ENCODE data around the gene IGSF3.
"Not testable (repeated sequence)": the region's sequence is repeated elsewhere in the genome, so short reads cannot be mapped to it uniquely, and the experiment has no call there.

IGSF3 gene

DNA sequence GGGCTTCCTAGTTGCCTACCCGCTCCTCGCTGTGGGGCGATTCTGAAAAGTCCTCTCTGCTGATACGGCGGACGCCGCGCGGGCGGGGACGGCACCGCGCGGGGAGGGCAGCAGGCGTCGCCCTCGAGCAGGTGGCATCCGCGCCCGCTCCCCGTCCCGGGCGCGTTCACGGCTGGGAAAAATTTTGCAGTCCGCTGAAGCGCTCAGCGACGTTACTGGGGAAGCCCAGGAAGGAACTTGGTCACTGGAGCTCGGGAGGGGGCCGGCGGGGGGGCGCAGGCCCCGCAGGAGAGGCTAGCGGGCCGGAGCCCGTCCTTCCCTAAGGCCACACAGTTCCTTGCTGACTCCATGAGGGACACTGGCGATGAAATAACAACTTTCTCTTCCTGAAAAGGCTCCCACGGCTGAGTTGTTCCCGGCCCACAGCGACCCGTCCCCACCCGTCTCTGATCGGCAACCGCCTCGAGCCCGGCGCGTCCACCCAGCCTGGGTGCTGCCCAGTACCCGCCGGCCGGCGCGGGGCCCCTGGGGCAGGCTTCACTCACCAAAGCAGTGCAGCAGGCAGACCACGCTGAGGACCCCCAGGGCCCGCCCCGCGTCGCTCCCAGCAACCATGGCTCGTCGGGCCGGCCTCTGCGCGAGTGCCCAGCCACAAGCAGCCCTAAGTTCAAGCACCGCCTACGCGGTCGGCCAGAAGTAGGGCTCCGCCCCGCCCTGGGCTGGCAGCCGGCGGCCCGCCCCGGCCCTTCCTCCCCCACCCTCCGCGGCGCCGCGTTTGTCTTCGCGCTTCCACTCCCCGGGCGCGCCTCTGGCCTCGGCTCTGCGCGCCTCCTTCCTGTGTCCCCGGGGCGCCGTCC lies 96.9 kb downstream of the IGSF3 start, which contains the start of gene CD58:
Gene CD58, minus strand, starts transcription at position 669 of the 857 bp plus-strand sequence. Its CDS starts 54 bp downstream, at position 615.
- Histone ChIP-seq H3K4me3 (ENCODE audit: low read length) (peak within 1 kb of the TSS; percentile 91), H3K36me3 (ENCODE audit: insufficient read depth, low read length) (no peaks in the 10 kb centered on the region), H3K9ac (ENCODE audit: low read depth, low read length) (peak within 1 kb of the TSS; percentile 81), H3K27ac (ENCODE audit: low read depth, low read length) (peak within 1 kb of the TSS; percentile 39), H3K27me3 (ENCODE audit: insufficient read depth, low read length) (peaks cover 12% of the 10 kb centered on the region), H3K4me1 (ENCODE audit: insufficient read depth, low read length) (peaks cover 6% of the 10 kb centered on the region; the same call in 1 of the 2 replicates), H3K9me3 (ENCODE audit: insufficient read depth, low read depth, low read length) (no peaks in the 10 kb centered on the region)
- under 1% methylated on average over 88 of the region's 90 CpGs for WGBS

DNA sequence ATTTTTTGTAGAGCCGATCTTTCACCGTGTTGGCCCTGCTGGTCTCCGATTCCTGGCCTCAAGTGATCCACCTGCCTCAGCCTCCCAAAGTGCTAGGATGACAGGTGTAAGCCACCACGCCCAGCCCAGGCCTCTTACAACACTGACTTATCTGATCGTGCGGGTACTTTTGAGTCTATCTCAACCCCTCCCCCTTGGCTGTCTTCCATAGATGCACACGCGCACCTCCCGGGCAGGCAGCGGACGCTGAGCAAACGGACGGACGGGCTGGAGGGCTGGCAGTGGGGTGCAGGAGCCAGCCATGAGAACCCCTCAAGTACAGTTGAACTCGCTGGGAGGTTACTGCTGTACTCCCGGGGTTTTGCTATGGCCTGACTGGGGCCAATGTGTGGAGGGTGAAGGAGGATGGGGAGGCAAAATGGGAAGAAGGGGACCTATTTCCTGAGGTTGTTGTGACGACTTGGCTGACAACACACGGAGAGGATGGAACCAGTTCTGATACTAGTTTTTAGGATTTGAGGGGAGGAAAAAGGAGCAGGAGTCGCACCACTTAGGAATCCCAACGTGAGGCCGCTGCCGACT lies 97.7 kb downstream of the IGSF3 start:
- H3K9ac ChIP-seq (ENCODE audit: low read depth, low read length) = peak overlapping the region; percentile 10; the same call in 1 of the 2 replicates
- WGBS = 61% methylated on average over 22 of the region's 22 CpGs
- no peak overlapping the region for H3K27ac ChIP-seq (ENCODE audit: low read depth, low read length)

DNA sequence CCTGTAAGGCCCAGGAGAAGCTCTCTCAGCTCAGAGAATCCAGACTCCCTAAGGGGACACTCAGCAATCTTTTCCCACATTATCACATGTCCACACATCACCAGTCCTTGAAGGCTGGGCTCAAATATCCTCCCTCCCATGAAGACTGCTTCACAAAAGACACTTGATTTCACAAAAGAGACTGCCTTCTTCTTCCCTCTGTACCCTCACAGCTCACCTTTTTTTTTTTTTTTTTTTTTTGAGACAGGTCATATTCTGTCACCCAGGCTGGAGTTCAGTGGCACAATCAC lies 98.2 kb downstream of the IGSF3 start:
- Histone ChIP-seq H3K27ac (ENCODE audit: low read depth, low read length) (no peak overlapping the region), H3K9me3 (ENCODE audit: insufficient read depth, low read depth, low read length) (no peaks in the 10 kb centered on the region), H3K36me3 (ENCODE audit: insufficient read depth, low read length) (no peaks in the 10 kb centered on the region), H3K4me3 (ENCODE audit: low read length) (no peak overlapping the region), H3K27me3 (ENCODE audit: insufficient read depth, low read length) (peaks cover 12% of the 10 kb centered on the region), H3K4me1 (ENCODE audit: insufficient read depth, low read length) (0 out of 2 replicates have a peak, but pooled peaks cover 6% of the 10 kb centered on the region), H3K9ac (ENCODE audit: low read depth, low read length) (no peak overlapping the region)

More for the DNA sequence above, 97.7 kb downstream of the IGSF3 start:
- peak overlapping the region; percentile 91 for H3K4me3 ChIP-seq (ENCODE audit: low read length)
- H3K27me3 ChIP-seq (ENCODE audit: insufficient read depth, low read length) = peaks cover 12% of the 10 kb centered on the region
- H3K36me3 ChIP-seq (ENCODE audit: insufficient read depth, low read length) = no peaks in the 10 kb centered on the region
- peaks cover 6% of the 10 kb centered on the region; the same call in 1 of the 2 replicates for H3K4me1 ChIP-seq (ENCODE audit: insufficient read depth, low read length)
- H3K9me3 ChIP-seq (ENCODE audit: insufficient read depth, low read depth, low read length) = no peaks in the 10 kb centered on the region

DNA sequence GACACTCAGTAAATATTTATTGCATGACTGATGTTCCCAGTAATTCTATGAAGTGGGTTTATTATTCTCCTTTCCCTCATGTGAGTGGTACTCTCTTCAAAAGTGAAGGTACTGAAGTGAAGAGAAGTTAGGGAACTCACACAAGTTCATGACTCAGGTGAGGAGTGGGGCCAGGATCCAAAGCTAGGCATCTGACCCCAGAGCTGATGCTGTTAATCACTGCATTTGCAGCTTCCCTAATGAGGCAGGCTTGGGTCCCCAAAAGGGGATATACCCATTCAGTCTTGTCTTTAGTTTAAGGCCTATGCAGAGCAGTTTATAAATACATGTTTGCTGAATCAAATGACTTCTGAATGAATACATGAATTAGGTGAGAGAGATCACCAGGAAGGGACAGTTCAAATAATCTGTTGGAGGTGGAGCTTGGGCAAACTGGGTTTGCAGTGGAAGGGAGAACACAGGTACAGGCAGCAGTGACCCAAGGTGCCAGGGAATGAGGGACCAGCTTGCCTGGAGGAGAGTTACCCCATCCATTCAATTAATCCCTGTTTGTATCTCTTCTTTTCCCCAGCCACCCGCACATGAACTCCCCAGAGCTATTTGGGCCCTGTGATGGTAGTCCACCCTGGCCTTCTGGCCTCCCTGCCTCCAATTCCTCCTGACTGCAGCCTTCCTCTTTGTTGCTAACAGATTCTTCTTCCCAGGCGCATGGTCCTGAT lies 98.7 kb downstream of the IGSF3 start:
- Histone ChIP-seq H3K4me3 (ENCODE audit: low read length) (no peak overlapping the region), H3K27me3 (ENCODE audit: insufficient read depth, low read length) (peaks cover 12% of the 10 kb centered on the region), H3K9ac (ENCODE audit: low read depth, low read length) (no peak overlapping the region), H3K36me3 (ENCODE audit: insufficient read depth, low read length) (no peaks in the 10 kb centered on the region), H3K9me3 (ENCODE audit: insufficient read depth, low read depth, low read length) (0 out of 2 replicates have a peak, but pooled peaks cover 2% of the 10 kb centered on the region), H3K4me1 (ENCODE audit: insufficient read depth, low read length) (0 out of 2 replicates have a peak, but pooled peaks cover 6% of the 10 kb centered on the region), H3K27ac (ENCODE audit: low read depth, low read length) (no peak overlapping the region)
- WGBS = 92% methylated on average over 2 of the region's 2 CpGs

DNA sequence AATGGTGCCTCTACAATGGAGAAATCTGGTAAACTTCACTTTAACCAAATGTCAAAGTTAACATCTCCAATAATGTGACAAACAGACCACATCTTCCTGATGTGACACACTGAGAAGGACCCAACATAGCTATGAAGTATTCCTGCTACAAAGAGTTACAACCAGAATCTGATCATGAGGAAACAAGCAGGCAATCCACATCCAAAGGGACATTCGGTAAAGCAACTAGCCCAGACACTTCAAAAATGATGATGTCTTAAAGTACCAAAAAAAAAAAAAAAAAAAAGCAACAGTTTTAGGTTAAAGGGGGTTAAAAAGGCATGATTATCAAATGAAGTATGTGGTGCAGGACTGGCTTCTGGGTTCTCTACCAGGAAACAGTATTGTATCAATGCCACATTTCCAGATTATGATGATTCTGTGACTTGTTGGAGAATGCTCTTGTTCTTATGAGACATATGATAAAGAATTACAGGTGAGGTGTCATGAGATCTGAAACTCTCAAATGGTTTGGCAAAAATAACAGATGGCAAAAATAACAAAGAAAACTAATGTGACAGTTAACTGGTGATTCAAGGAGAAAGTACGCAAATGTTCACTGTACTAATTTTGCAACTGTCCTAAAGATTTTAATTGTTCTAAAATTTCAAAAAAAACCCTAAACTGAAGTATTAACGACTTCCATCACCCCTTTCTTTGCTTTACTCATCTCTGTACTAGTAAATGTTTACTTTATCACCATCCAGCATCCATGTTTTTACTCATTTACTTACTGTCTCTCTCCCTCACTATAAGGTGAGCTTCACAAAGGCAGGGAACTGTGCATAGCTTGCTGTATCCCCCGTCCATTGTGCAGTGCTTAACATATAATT lies 99.5 kb downstream of the IGSF3 start:
- no peak overlapping the region for H3K27ac ChIP-seq (ENCODE audit: low read depth, low read length)
- peaks cover 12% of the 10 kb centered on the region for H3K27me3 ChIP-seq (ENCODE audit: insufficient read depth, low read length)
- no peaks in the 10 kb centered on the region for H3K36me3 ChIP-seq (ENCODE audit: insufficient read depth, low read length)
- 89% methylated on average over 4 of the region's 4 CpGs for WGBS
- 0 out of 2 replicates have a peak, but pooled peaks cover 4% of the 10 kb centered on the region for H3K9me3 ChIP-seq (ENCODE audit: insufficient read depth, low read depth, low read length)
- H3K9ac ChIP-seq (ENCODE audit: low read depth, low read length) = no peak overlapping the region
- no peak overlapping the region for H3K4me3 ChIP-seq (ENCODE audit: low read length)
- H3K4me1 ChIP-seq (ENCODE audit: insufficient read depth, low read length) = 0 out of 2 replicates have a peak, but pooled peaks cover 6% of the 10 kb centered on the region

DNA sequence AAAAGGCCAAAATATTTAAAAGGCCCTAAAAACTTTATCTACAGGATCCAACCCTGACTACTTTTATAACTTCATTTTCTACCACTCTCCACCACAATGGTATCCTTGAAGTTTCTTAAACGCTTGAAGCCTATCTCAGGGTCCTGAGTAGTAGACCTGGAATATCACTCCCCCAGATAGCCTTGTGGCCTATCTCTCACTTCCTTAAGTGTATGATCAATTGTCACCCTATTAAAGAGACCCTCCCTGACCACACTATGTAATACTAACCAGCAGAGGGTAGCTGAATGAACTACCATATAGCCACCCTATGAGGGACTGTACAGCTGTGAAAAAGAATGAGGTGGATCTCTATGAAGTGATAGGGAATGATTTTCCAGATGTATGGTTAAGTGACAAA lies 102.3 kb downstream of the IGSF3 start:
- H3K27me3 ChIP-seq (ENCODE audit: insufficient read depth, low read length) = no peaks in the 10 kb centered on the region
- no peak overlapping the region for H3K9ac ChIP-seq (ENCODE audit: low read depth, low read length)
- 0 out of 2 replicates have a peak, but pooled peaks cover 4% of the 10 kb centered on the region for H3K9me3 ChIP-seq (ENCODE audit: insufficient read depth, low read depth, low read length)
- no peak overlapping the region for H3K27ac ChIP-seq (ENCODE audit: low read depth, low read length)
- H3K36me3 ChIP-seq (ENCODE audit: insufficient read depth, low read length) = no peaks in the 10 kb centered on the region
- 90% methylated on average over 1 of the region's 1 CpG for WGBS
- 0 out of 2 replicates have a peak, but pooled peaks cover 3% of the 10 kb centered on the region for H3K4me1 ChIP-seq (ENCODE audit: insufficient read depth, low read length)
- no peak overlapping the region for H3K4me3 ChIP-seq (ENCODE audit: low read length)

DNA sequence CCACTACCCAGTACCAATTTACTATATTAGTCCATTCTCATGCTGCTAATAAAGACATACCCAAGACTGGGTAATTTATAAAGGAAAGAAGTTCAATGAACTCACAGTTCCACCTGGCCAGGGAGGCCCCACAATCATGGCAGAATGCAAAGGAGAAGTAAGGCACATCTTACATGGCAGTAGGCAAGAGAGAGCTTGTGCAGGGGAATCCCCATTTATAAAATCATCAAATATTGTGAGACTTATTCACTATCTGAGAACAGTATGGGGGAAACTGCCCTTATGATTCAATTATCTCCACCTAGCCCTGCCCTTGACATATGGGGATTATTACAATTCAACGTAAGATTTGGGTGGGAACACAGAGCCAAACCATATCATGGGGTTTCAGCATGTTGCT lies 103.1 kb downstream of the IGSF3 start:
- H3K9me3 ChIP-seq (ENCODE audit: insufficient read depth, low read depth, low read length) = 0 out of 2 replicates have a peak, but pooled peaks cover 4% of the 10 kb centered on the region
- H3K27me3 ChIP-seq (ENCODE audit: insufficient read depth, low read length) = no peaks in the 10 kb centered on the region
- WGBS = 100% methylated on average over 1 of the region's 1 CpG
- H3K27ac ChIP-seq (ENCODE audit: low read depth, low read length) = no peak overlapping the region
- H3K36me3 ChIP-seq (ENCODE audit: insufficient read depth, low read length) = no peaks in the 10 kb centered on the region
- no peaks in the 10 kb centered on the region for H3K4me1 ChIP-seq (ENCODE audit: insufficient read depth, low read length)
- no peak overlapping the region for H3K4me3 ChIP-seq (ENCODE audit: low read length)
- H3K9ac ChIP-seq (ENCODE audit: low read depth, low read length) = no peak overlapping the region

DNA sequence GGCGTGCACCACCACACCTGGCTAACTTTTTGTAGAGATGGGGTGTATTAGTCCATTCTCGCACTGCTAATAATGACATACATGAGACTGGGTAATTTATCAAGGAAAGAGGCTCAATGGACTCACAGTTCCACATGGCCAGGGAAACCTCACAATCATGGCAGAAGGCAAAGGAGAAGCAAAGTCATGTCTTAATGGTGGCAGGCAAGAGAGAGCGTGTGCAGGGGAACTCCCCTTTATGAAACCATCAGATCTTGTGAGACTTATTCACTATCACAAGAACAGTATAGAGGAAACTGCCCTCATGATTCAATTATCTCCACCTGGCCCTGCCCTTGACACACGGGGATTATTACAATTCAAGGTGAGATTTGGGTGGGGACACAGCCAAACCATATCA lies 105.1 kb downstream of the IGSF3 start:
- H3K4me3 ChIP-seq (ENCODE audit: low read length); H3K9ac ChIP-seq (ENCODE audit: low read depth, low read length); H3K36me3 ChIP-seq (ENCODE audit: insufficient read depth, low read length); H3K27ac ChIP-seq (ENCODE audit: low read depth, low read length); H3K9me3 ChIP-seq (ENCODE audit: insufficient read depth, low read depth, low read length); H3K4me1 ChIP-seq (ENCODE audit: insufficient read depth, low read length); H3K27me3 ChIP-seq (ENCODE audit: insufficient read depth, low read length): not testable (repeated sequence)
- WGBS = 100% methylated on average over 4 of the region's 4 CpGs

DNA sequence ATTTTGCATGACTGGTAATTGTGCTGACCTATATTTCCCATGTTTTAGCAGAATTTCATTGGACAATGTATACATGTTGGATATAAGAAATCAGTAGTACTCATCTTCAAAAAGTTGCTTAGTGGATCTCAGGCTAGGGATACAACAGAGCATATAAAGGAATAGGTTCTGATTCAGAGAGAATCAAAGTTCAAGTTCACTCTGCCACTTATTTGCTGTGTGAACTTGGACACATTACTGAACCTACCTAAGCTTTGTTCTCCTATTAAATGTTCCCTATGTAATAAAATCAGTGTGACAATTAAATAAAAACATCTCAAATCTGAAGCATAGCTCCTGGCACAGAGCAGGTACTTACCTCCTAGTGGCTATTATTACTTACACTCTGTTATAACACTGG lies 106.0 kb downstream of the IGSF3 start:
- Histone ChIP-seq H3K9ac (ENCODE audit: low read depth, low read length) (no peak overlapping the region), H3K4me3 (ENCODE audit: low read length) (no peak overlapping the region), H3K4me1 (ENCODE audit: insufficient read depth, low read length) (no peaks in the 10 kb centered on the region), H3K27ac (ENCODE audit: low read depth, low read length) (no peak overlapping the region), H3K36me3 (ENCODE audit: insufficient read depth, low read length) (no peaks in the 10 kb centered on the region), H3K27me3 (ENCODE audit: insufficient read depth, low read length) (no peaks in the 10 kb centered on the region), H3K9me3 (ENCODE audit: insufficient read depth, low read depth, low read length) (0 out of 2 replicates have a peak, but pooled peaks cover 4% of the 10 kb centered on the region)

DNA sequence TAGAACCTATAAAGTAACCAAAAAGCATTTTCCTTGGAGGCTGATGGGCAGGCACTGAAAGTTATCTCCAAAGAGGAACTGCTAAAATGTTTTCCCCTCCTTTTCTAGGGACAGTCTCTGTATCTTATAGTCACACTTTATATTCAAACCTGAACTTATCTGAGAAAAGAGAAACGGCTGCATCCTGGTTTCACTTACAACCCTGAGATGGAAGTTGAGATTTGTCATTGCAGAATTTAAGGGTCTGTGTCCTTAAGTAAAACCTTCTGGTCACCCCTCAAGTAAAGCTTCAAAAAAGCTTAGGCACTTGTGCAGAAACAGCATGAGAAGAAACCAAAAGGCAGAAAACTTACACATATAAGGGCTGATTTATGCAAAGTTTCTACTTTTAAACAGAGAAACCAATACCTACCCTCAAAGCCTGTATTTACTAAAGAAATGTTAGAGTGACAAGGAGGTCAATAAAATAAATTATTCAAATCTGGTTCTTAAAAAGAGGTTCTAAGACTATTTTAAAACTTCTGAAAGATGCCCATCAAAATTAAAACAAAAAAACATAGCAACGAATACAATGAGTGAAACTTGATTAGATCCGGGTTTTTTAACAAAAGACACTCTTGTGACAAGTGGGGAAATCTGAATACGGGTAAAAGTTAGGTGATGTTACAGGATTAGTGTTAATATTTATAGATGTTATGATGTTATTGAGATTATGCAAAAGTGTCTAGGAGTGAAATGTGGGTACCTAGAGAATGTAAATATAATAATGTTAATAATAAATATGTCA lies 106.6 kb downstream of the IGSF3 start:
- H3K4me3 ChIP-seq (ENCODE audit: low read length) = no peak overlapping the region
- H3K27ac ChIP-seq (ENCODE audit: low read depth, low read length) = no peak overlapping the region
- no peaks in the 10 kb centered on the region for H3K27me3 ChIP-seq (ENCODE audit: insufficient read depth, low read length)
- 91% methylated on average over 4 of the region's 4 CpGs for WGBS
- H3K9ac ChIP-seq (ENCODE audit: low read depth, low read length) = no peak overlapping the region
- no peaks in the 10 kb centered on the region for H3K36me3 ChIP-seq (ENCODE audit: insufficient read depth, low read length)
- H3K4me1 ChIP-seq (ENCODE audit: insufficient read depth, low read length) = no peaks in the 10 kb centered on the region
- 0 out of 2 replicates have a peak, but pooled peaks cover 4% of the 10 kb centered on the region for H3K9me3 ChIP-seq (ENCODE audit: insufficient read depth, low read depth, low read length)
